SH-SY5Y (cell line): ENCODE measurements around the gene SLC22A6.

Experiments used
- GATA2 ChIP-seq: IDR thresholded peaks from 2 replicates; pipeline ENCODE4 v1.6.1; 2011; ENCODE audit warnings: mild to moderate bottlenecking, low read depth, low read length
- GATA3 ChIP-seq: IDR thresholded peaks from 2 replicates; pipeline ENCODE4 v1.6.1; 2011; ENCODE audit warnings: low read depth, mild to moderate bottlenecking, low read length, moderate library complexity

SLC22A6 gene

GRCh38 chr11:63010934-63011439 lies 26.2 kb upstream of the SLC22A6 start:
- TF ChIP-seq GATA2: no peak
- TF ChIP-seq GATA3: no peak

GRCh38 chr11:63007920-63008319 lies 23.2 kb upstream of the SLC22A6 start:
- TF ChIP-seq GATA2: no peak
- TF ChIP-seq GATA3: no peak

GRCh38 chr11:63001456-63001855 lies 16.7 kb upstream of the SLC22A6 start:
- no peak for TF ChIP-seq GATA2
- TF ChIP-seq GATA3: no peak

GRCh38 chr11:62999649-63000048 lies 14.9 kb upstream of the SLC22A6 start:
- no peak for TF ChIP-seq GATA3

GRCh38 chr11:62999156-62999555 lies 14.4 kb upstream of the SLC22A6 start:
- no peak for TF ChIP-seq GATA2
- no peak for TF ChIP-seq GATA3

GRCh38 chr11:62996271-62996670 lies 11.5 kb upstream of the SLC22A6 start:
- TF ChIP-seq GATA3: no peak
- TF ChIP-seq GATA2: no peak

- TF ChIP-seq GATA2 (no peak), GATA3 (no peak)
These were observed 10.0 kb upstream of the SLC22A6 start for GRCh38 chr11:62994775-62995174.

- no peak for TF ChIP-seq GATA3
These were observed 3.5 kb upstream of the SLC22A6 start for GRCh38 chr11:62988276-62988675.

GRCh38 chr11:62985041-62985750 lies 429 bp upstream of the SLC22A6 start:
- no peak for TF ChIP-seq GATA3
- TF ChIP-seq GATA2: no peak

- no peak for TF ChIP-seq GATA2
- no peak for TF ChIP-seq GATA3
These were observed 1.1 kb downstream of the SLC22A6 start for GRCh38 chr11:62983536-62984199.

GRCh38 chr11:62981743-62982142 lies 3.0 kb downstream of the SLC22A6 start:
- no peak for TF ChIP-seq GATA3
- TF ChIP-seq GATA2: no peak

GRCh38 chr11:62980133-62980760 lies 4.5 kb downstream of the SLC22A6 start:
- TF ChIP-seq GATA3 (no peak), GATA2 (no peak)

GRCh38 chr11:62976109-62976508 lies 8.7 kb downstream of the SLC22A6 start:
- TF ChIP-seq GATA3: no peak
- TF ChIP-seq GATA2: no peak

GRCh38 chr11:62974848-62975522 lies 9.8 kb downstream of the SLC22A6 start:
- TF ChIP-seq GATA3: no peak
- TF ChIP-seq GATA2: no peak
